Stimulated activated CD8-positive, alpha-beta memory T cell treated with anti-CD3 and anti-CD28 coated beads, Interleukin-12 subunit alpha, Interleukin-12 subunit beta, amount 100 ng/mL, for 24 hours (primary cell): Measurements from ENCODE around the gene JMJD1C.
"Not testable (repeated sequence)": the region's sequence is repeated elsewhere in the genome, so short reads cannot be mapped to it uniquely, and the experiment has no call there.

Experiments used
- DNase-seq: peaks from one replicate; pipeline ENCODE4 v3.0.0-alpha.2; 2020; ENCODE audit errors: extremely low read depth

JMJD1C gene

GRCh38 chr10:63407136-63407662 is 58.6 kb downstream of the JMJD1C start:
- no peak for DNase-seq

- no peak for DNase-seq
These were observed 69.5 kb downstream of the JMJD1C start for GRCh38 chr10:63396133-63396761.

GRCh38 chr10:63393050-63393449 is 72.7 kb downstream of the JMJD1C start:
- DNase-seq, result no peak

- no peak for DNase-seq
These were observed 73.6 kb downstream of the JMJD1C start for GRCh38 chr10:63392224-63392623.

GRCh38 chr10:63391812-63392211 is 74.0 kb downstream of the JMJD1C start:
- no peak for DNase-seq

GRCh38 chr10:63390521-63390920 is 75.3 kb downstream of the JMJD1C start:
- DNase-seq, result no peak

GRCh38 chr10:63388421-63389031 is 77.3 kb downstream of the JMJD1C start:
- DNase-seq, result no peak

- no peak for DNase-seq
These were observed 80.5 kb downstream of the JMJD1C start for GRCh38 chr10:63385254-63385653.

GRCh38 chr10:63384675-63385074 is 81.1 kb downstream of the JMJD1C start:
- no peak for DNase-seq

GRCh38 chr10:63384001-63384400 is 81.8 kb downstream of the JMJD1C start:
- DNase-seq, result no peak

GRCh38 chr10:63383141-63383540 is 82.6 kb downstream of the JMJD1C start:
- DNase-seq, result no peak

- DNase-seq, result no peak
These were observed 83.7 kb downstream of the JMJD1C start for GRCh38 chr10:63382066-63382465.

- DNase-seq, result not testable (repeated sequence)
These were observed 88.5 kb downstream of the JMJD1C start for GRCh38 chr10:63377305-63377661.

GRCh38 chr10:63376560-63377304 is 89.0 kb downstream of the JMJD1C start:
- no peak for DNase-seq

GRCh38 chr10:63375859-63376258 is 89.9 kb downstream of the JMJD1C start:
- no peak for DNase-seq

GRCh38 chr10:63375458-63375857 is 90.3 kb downstream of the JMJD1C start:
- DNase-seq, result no peak

- no peak for DNase-seq
These were observed 90.8 kb downstream of the JMJD1C start for GRCh38 chr10:63374991-63375390.

- no peak for DNase-seq
These were observed 92.6 kb downstream of the JMJD1C start for GRCh38 chr10:63373176-63373575.

GRCh38 chr10:63369711-63370110 is 96.1 kb downstream of the JMJD1C start:
- DNase-seq, result no peak

GRCh38 chr10:63368365-63368764 is 97.4 kb downstream of the JMJD1C start:
- no peak for DNase-seq

GRCh38 chr10:63366933-63367332 is 98.8 kb downstream of the JMJD1C start:
- no peak for DNase-seq

- DNase-seq, result no peak
These were observed 99.6 kb downstream of the JMJD1C start for GRCh38 chr10:63365976-63366765.
